GM19099 (cell line): ENCODE measurements around the gene CIDEA.

ENCODE experiments used
- POLR2A ChIP-seq: IDR thresholded peaks from 3 replicates; pipeline ENCODE4 v1.6.1; 2011; ENCODE audit warnings: low read depth; ENCODE audit not compliant: insufficient read length; ENCODE audit errors: extremely low read depth

Gene CIDEA

DNA sequence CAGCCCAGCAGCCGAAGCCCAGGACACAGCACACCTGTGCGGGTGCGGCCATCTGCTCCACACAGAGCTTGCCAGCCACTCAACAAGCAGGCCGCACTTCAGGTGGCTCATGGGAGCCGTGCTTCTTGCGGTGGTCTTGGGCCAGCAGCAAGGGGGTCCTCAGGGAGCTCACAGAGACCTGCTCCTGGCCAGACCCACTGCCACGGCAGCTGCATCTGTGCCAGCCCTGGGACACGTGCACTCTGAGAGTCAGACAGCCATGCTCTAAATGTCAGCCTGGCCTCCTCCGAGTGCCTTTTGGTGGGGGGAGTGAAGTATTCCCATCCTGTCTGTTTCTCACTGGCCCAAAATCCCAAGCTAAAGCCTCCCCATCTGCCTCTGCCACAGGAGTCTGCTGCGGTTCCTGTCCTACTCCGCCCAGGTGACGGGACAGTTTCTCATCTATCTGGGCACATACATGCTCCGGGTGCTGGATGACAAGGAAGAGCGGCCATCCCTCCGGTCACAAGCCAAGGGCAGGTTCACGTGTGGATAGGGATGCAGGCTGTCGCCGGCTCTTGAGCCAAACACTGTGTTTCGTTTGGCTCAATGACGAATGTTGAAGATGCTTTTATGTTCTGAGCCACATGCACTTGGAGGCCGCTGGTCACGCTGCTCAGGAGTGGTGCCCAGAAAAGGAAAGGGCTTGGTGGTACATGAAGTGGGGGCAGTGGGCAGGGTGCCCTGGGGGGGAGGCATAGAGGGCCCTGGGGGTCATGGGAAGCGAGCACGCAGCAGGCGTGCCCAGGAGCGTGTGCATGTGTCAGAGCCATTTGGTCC is 22.8 kb downstream of the CIDEA start:
- TF ChIP-seq POLR2A = no peak

GRCh38 chr18:12278215-12278671 is 24.1 kb downstream of the CIDEA start:
- no peak for TF ChIP-seq POLR2A

- no peak for TF ChIP-seq POLR2A
Observed at GRCh38 chr18:12278741-12279682, 24.9 kb downstream of the CIDEA start.

GRCh38 chr18:12279781-12280531 is 25.8 kb downstream of the CIDEA start:
- TF ChIP-seq POLR2A = no peak

DNA sequence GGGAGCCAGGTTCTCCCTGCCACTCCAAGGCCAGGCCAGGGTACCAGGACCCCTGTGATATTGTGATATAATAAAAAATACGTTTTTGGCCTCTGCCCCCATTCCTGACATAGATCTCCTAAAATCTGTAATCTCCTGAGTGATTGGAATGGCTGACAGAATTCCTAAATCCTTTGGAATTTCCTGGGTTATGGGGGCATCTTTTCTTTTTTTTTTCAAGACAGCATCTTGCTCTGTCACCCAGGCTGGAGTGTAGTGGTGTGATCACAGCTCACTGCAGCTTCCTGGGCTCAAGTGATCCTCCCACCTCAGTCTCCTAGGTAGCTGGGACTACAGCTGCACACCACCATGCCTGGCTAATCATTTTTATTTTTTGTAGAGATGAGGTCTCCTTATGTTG is 27.7 kb downstream of the CIDEA start:
- no peak for TF ChIP-seq POLR2A

DNA sequence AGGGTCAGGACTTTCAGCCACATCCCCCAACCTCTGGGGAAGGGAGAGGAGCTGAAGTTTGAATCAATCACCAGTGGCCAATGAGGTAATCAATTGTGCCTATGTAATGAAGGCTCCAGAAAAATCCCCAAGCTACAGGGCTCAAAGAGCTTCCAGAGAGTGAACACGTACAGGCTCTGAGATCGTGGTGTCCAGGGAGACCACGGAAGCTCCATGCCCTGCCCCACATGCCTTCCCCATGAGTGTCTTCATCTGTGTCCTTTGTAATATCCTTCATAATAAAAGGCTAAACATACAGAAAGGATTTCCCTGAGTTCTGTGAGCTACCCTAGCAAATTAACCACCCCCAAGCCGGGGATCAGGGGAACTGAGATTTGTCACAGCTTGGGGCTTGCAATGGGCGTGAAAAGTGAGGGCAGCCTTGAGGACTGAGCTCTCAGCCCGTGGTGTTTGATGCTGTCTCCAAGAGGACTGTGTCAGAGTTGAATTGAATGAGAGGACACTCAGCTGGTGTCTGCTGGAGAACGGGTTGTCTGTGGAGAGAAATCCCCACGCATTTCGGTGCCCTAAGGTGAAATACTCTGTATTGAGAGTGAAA is 28.4 kb downstream of the CIDEA start:
- no peak for TF ChIP-seq POLR2A

- TF ChIP-seq POLR2A = no peak
Observed at GRCh38 chr18:12283256-12283655, 29.1 kb downstream of the CIDEA start.

GRCh38 chr18:12283666-12284065 is 29.5 kb downstream of the CIDEA start:
- no peak for TF ChIP-seq POLR2A

DNA sequence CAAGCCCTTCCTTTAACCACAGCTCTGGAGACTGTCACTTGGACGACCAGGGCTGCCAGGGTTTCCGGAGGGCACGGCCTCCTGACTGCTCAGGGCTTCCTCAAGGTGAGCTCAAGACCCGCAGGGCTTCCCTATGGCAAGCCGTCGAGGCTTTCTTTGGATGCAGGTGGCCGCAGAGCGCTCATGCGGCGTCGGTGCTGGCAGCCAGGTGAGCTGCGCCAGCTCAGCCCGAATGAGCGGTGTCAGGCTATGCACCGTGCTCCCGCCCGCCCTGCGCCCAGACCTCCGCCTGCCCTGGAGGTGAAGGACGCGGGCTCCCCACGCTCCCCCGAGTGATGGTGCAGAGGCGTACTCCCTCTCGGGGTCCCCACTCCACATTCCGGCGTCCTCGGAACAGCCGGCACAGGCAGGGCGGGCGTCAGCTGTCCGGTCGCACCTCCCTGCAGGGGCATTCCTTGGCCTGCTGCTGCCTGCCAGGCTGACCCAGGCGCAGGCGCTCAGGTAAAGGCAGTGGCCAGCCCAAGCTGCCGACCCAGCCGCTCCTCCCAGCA is 33.0 kb downstream of the CIDEA start:
- no peak for TF ChIP-seq POLR2A

DNA sequence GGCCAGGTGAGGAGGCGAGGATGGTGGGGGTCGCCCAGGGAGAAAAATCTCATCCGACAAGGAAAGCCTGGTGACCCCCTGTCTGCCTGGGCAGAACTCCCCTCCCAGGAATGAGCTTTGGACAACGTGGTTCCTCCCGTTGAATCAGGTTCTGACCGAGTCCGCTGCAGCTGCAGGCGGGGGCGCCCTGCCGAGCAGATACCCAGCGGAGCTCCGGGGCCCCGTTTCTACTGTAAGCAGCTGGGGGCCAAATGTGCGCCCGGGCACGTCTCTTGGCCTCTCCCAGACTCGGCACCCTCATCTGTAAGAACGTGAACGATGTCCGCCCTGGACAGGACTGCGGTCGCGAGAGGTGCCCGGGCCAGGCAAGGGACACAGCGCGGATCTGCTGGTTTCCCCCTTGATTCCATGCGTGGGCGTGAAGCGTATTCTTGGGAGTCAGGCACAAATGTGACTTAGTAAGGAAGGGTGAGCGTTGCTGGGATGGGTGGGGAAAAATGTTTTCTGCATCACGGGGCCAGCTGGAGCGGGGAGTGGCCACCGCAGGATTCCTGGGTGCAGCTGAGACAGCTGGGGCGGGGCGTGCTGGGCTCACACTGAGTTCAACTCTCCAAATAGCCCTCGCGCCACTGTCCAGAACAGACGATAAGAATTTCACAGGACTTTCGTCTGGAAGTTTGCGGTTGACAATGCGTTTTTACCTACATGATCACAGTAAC is 33.7 kb downstream of the CIDEA start:
- TF ChIP-seq POLR2A = no peak

- TF ChIP-seq POLR2A = no peak
Observed at GRCh38 chr18:12288403-12288755, 34.2 kb downstream of the CIDEA start.

DNA sequence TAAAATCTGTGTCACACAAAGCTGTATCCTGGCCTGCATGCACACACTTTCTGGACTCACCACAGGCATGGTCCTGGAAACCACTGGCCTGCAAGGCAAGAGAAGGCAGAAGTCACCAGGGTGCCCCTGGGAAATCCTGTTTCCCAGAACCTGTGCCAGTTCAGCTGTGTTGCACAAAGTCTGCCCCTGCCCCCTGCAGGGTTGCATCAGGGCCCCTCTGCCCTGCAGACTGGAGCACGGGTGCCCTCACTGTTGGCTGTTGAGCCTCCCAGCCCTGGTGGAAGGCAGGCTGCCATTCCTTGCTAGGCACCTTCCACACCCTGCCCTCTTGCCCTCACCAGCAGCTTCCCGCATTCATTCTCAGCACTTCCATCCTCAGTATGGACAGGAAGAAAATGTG is 35.9 kb downstream of the CIDEA start:
- no peak for TF ChIP-seq POLR2A

- TF ChIP-seq POLR2A = no peak
Observed at GRCh38 chr18:12291161-12291560, 37.0 kb downstream of the CIDEA start.

GRCh38 chr18:12291690-12292089 is 37.5 kb downstream of the CIDEA start:
- TF ChIP-seq POLR2A = no peak
